Stimulated activated CD8-positive, alpha-beta memory T cell treated with anti-CD3 and anti-CD28 coated beads, Interleukin-4, amount 100 ng/mL, for 48 hours (primary cell): ENCODE results near the gene WIF1.
A peak's percentile ranks its signal among the peaks of the same experiment; 100 is the strongest.

ENCODE experiments used
- DNase-seq: peaks from one replicate; pipeline ENCODE4 v3.0.0-alpha.2; 2020

Gene WIF1, protein sequence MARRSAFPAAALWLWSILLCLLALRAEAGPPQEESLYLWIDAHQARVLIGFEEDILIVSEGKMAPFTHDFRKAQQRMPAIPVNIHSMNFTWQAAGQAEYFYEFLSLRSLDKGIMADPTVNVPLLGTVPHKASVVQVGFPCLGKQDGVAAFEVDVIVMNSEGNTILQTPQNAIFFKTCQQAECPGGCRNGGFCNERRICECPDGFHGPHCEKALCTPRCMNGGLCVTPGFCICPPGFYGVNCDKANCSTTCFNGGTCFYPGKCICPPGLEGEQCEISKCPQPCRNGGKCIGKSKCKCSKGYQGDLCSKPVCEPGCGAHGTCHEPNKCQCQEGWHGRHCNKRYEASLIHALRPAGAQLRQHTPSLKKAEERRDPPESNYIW

DNA sequence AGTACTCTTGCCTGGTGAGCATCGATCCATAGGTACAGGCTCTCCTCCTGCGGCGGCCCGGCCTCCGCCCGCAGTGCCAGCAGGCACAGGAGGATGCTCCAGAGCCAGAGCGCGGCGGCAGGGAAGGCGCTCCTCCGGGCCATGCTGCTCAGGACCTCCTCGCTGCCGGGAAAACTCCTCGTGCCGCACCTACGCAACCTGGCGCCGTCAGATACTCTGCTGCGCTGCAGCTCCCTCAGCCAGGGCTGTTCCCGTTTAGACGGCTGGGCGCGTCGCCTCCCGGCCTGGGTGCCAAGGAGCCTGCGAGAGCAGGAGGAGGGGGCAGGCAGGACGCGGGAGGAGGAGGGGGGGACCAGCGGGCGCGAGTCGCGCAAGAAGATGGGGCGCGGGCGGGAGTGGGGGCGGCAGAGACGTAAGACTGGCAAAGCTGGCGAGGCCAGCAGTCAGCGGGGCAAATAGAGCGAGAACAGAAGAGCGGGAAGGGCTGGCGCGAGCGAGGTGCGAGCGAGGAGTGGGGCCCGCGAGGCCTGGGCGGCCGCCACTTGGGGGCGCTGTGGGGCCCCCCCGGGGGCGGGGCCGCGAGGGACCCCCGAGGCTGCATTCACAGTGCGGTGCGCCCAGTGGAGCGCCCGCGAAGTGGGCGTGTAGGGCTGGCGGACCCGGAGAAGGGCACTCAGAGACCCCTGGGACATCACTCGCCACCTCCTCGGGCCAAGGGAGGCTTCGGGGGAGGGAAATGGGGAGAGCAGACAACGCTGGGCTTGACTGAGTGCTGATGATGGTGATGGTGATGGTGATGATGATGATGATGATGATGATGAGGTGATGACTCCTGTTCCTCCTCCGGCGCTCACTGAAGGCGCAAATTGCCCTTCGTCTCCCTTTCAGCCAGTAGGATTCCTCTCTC is at the start of gene WIF1:
Gene WIF1 (minus strand): TSS at position 257 of the 907 bp plus-strand sequence. CDS start 114 bp downstream, at position 143.
- DNase-seq = peak; percentile 51

DNA sequence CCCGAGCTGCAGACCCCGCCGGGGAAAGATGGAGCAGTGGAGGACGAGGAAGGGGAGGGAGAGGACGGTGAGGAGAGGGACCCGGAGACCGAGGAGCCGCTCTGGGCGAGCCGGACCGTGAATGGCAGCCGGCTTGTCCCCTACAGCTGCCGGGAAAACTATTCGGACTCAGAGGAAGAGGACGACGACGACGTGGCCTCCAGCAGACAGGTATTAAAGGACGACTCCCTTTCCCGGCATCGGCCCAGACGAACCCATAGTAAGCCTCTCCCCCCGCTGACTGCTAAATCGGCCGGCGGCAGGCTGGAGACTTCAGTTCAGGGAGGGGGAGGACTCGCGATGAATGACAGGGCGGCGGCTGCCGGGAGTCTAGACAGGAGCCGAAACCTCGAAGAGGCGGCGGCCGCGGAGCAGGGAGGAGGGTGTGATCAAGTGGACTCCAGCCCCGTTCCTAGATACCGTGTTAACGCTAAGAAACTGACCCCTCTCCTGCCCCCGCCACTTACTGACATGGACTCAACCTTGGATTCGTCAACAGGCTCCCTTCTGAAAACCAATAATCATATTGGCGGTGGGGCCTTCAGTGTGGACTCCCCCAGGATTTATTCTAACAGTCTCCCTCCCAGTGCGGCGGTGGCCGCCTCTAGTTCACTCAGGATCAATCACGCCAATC is 49.2 kb upstream of the WIF1 start:
- DNase-seq = peak; percentile 75

DNA sequence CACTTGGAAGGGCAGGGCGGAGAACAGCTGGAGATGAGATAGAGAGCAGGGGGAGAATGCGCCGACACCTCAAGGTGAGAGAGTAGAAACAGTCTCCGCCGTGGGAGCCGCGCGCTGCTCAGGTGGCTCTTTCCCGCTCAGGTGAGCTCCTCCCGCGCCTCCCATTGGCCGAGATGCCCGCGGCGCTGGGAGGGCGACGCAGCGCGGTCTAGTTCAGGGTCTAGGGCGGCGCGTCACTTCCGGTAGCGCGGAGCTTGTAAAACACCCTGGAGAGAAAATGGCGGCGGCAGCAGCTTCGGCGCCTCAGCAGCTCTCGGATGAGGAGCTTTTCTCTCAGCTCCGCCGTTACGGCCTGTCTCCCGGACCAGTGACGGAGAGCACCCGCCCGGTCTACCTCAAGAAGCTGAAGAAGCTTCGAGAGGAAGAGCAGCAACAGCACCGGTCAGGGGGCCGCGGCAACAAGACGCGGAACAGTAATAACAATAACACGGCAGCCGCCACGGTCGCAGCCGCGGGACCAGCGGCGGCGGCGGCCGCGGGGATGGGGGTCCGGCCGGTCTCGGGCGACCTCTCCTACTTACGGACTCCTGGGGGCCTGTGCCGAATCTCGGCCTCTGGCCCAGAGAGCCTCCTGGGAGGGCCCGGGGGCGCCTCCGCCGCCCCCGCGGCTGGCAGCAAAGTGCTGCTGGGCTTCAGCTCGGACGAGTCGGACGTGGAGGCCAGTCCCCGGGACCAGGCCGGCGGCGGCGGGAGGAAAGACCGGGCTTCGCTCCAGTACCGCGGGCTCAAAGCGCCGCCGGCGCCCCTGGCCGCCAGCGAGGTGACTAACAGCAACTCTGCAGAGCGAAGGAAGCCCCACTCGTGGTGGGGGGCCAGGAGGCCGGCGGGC is 48.5 kb upstream of the WIF1 start, which contains the start of gene LEMD3:
Gene LEMD3 (plus strand): TSS at position 264 of the 889 bp plus-strand sequence. CDS start 14 bp downstream, at position 278.
- peak; percentile 92 for DNase-seq

DNA sequence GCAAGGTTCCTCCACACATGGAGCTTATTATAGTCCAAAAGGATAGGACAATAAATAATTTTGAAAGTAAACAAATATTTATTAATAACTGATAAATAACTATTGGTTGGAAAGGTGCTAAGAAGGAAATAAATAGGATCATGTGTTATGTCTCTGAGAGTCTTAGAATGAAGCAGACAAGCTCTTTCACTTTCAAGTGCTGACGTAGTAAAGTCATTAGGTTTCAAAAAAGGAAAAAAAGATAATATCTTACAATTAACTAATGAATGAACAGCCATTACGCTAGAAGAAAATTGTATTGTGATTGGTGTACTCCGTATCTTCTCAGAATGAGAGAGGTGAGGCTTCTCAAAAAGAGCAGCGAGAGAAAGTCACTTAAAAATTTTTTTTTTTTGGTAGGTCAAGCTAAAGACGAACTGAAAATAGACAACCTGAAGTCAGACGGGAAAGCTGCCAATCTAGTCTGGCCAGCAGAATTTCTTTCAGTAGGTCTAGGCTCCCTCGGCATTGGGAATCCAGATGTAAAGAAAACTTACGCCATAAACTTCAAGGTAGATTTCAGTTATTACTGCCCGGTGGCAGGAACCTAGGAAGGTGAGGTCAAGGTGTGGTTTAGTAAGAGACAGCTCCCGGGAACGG is 47.7 kb upstream of the WIF1 start:
- no peak for DNase-seq

DNA sequence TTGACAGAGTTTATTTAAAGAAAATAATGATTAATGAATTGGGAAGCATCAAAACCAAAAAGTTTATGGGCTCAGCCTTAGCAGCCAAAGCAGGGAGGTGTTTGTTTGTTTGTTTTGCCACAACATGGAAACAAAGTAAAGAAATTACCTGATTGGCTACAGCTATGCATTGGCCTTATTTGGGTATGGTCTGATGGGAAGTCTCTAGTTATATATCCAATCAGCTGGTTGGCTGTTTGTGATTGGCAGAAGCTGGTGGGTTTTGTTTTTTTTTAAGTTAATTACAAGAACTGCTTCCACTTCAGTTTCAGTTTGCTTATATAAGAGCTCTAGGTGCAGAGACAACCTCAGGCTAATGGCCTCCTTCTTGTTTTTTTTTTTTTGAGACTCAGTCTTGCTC is 43.7 kb upstream of the WIF1 start:
- DNase-seq = no peak

DNA sequence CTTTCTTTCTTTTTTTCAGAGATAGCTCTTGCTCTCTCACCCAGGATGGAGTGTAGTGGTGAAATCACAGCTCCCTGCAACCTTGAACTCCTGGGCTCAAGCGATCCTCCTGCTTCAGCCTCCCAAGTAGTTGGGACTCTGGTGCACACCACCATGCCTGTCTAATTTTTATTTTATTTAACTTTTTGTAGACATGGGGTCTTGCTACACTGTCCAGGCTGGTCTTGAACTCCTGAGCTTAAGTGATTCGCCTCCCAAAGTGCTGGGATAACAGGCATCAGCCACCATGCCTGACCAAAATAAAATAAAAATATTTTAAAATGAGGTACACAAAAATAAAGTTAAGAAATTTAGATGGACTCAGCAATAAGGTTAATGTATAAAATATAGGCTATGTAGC is 43.1 kb upstream of the WIF1 start:
- DNase-seq = no peak

DNA sequence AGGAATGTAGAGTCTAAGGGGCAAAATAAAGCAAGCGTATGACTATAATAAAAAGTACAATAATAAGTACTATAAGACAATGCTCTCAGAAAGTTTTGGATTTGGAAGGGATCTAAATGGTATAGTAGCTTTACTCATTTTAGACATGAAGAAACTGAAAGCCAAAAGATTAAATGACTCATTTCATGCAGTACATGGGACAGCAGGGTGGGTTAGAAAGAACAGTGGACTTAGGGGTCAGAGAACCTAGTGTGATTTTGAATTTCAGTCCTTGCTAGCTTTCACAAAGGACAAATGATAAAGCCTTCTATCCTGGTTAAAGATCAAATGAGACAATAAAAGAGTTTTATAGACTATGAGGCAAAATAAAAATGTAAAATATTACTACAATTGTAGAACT is 41.5 kb upstream of the WIF1 start:
- DNase-seq = no peak

DNA sequence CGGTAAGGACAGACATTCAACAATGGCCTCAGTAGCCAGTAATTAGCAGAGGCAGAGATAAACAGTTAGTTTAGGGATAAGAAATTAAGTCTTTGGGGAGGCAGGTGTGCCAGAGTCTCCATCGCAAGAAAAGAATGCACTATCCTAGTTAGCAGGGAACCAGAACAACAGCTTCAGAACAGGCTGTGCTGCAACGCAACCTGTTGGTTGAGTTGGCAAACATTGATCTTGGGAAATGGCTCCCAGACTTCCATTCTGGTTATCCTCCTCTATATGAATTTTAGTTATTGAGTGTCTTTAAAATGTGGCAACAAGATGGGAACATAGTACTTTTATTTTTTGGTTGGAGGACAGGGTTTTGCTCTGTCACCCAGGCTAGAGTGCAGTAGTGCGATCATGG is 36.0 kb upstream of the WIF1 start:
- no peak for DNase-seq

DNA sequence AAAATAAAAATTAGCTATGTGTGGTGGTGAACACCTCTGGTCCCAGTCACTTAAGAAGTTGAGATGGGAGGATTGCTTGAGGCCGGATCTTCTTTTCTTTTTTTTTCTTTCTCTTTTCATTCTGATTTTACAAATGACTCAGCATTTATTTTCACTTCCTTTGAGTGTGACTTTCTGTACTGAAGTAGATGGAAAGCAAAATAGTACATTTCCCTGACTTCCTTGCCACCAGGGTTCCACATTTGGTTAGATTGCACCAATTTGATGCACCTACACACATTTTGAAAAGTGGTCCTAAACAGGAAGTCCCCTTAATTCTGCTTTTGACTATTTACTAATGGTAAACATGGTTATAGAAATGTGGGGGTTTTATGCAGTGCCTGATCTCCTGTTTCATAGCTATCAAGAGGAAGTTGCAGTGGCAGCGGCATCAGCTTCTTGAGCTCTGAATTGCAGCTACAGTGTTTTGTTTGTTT is 35.3 kb upstream of the WIF1 start:
- no peak for DNase-seq

DNA sequence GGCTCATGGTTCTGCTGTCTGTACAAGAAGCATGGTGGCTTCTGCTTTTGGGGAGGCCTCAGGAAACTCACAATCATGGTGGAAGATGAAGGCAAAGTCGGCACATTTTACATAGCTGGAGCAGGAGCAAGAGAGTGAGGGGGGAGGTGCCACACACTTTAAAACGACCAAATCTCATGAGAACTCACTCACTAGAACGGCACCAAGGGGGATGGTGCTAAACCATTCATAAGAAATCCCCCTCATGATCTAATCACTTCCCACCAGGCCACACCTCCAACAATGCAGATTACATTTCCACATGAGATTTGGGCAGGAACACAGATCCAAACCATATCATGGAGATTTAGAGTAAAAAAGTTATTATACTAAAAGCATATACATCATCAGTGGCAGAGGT is 34.7 kb upstream of the WIF1 start:
- DNase-seq = peak; percentile 28

DNA sequence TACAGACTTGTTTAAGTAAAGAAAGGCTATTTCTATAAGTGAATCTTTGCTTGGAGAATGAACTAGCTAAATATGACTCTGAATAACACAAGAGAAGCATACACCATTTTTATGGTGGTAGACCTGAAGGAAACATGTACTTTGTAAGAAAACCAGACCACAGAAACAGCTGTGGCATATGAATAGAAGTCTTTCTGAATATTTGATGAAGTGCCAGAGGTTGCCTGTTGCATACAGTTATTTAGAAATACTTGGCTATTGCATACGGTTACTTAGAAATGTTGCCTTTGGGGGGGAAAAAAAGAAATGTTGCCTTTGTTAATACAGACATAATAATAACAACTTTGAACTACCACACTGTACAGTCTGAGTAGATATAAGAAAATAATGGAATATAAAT is 31.5 kb upstream of the WIF1 start:
- DNase-seq = no peak

DNA sequence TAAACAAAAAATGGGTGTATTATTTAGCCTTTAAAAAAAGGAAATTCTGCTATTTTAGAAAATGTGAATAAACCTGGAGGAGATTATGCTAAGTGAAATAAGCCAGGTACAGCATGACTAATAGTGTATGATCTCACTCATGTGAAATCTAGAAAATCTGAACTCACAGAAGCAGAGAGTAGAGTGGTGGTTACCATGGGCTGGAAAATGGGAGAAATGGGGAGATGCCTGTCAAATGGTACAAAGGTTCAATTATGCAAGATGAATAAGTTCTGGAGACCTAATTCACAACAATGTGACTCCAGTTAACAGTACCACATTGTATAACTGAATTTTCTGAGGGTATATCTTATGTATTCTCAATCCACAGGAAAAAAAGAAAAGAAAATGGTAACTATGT is 30.9 kb upstream of the WIF1 start:
- DNase-seq = no peak

DNA sequence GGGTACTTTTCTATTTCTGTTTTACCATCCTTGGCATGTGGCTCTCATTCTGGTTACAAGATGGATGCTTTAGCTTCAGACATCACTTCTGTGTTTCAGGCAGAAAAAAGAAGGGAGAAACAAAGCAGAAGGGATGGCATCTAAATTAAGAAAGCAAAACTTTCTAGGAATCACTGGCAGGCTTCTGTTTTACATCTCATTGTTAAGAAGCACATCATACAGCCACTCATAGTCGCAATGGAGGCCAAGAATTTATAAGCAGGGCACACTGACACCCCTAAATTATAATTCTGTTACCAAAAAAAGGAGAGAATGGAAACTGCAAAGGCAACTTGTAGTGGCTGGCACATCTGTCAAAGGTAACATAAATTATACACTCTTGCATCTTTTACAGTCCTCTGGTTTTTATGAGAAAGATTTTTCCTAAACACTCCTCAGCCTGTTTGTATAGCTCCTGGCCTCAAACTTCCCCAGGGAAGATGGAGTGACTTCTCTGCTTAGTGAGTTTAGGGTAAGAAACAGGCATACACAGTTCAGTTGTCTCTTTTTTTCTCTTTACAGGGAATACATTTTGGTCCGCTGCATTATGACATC is 26.3 kb upstream of the WIF1 start:
- no peak for DNase-seq

DNA sequence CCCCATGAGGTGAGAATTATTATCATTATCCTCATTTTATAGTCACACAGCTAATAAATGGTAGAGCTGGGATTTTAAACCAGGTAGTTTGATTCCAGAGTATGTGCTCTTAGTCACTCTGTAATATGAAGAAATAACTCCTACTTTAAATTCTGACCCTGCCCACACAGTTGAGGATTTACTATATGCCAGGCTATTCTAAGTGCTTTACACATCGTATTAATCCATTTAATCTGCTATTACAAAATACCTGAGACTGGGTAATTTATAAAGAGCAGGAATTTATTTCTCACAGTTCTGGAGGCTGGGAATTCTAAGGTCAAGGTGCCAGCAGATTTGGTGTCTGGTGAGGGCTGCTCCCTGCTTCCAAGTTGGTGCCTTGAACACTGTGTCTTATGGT is 19.6 kb upstream of the WIF1 start:
- DNase-seq = no peak

DNA sequence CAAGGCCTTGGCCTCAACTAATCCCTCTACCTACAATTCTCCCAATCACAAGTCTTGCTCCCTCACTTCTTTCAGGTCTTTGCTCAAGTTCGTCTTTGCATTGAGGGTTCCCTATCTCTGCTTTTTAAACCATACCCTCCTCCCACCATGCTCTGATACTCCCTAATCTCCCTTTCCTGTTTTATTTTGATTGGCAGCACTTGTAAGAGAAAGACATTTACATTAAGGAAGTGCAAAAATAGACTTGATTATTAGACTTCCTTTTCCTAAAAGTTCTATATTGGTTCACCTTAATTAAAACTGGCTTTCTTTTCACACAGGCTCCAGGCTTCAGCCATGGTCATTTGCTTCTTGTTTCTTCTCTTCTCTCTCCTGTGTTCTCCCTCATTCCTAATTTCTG is 18.3 kb upstream of the WIF1 start:
- no peak for DNase-seq

DNA sequence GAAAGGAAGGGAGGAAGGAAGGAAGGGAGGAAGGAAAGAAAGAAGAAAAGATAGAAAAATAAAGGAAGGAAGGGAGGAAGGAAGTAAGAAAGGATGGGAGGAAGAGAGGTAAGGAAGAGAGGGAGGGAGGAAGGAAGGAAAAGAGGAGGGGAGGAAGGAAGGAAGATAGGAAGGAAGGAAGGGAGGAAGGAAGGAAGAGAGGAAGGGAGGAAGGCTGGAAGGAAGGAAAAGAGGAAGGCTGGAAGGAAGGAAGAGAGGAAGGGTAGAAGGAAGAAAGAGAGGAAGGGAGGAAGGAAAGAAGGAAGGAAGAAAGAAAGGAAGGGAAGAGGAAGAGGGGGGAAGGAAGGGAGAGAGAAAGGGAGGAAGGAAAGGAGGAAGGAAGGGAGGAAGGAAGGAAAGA is 12.8 kb upstream of the WIF1 start:
- DNase-seq = no peak

DNA sequence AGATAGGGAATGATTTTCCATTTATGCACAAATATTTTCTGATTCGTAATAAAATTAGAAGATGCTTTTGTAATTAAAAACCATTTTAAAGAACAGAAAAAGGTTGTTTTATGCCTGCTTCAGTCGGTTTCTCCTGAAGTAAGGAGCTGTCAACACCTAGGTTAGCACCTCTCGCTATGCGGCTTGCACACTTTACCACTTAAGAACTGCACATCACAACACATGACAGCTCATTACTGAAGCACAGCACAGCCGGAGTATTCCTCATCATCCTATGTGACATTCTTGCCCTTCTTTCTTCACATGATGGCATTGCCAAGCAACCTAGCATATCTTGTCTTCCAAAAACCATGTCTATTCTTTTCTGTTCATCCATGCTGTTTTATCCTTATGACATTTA is 5.4 kb upstream of the WIF1 start:
- no peak for DNase-seq

DNA sequence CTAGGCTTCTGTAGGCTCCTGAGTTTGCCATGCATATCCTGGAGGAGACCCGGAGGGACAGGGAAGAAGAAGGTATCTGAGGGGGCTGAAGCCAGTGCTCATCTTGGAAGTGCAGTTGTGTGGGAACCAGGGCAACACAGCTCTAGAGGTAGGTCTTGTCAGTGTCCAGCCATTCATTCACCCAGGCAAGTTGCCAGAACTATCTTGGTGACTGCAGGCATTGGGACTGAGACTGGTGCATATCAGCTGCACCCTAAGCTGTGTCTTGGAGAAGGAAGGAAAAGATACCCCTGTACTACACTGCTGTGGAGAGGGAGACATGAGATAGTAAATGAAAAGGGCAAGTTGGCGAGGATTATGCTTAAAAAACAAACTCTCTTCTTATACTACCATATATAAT is 4.9 kb upstream of the WIF1 start:
- no peak for DNase-seq

DNA sequence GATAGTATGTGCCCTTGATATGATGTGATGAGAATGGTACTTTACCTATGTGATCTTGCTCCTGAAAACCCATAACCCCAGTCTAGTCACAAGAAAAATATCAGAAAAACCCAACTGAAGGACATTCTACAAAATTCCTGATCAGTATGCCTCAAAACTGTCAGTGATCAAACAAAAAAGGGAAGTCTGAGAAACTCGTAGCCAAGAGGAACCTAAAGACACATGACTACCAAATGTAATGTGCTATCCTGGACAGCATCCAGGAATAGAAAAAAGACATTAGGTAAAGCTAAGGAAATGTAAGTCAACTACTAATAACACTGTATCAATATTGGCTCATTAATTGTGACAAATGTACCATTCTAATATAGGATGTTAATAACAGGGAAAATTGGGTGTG is 4.1 kb upstream of the WIF1 start:
- no peak for DNase-seq

DNA sequence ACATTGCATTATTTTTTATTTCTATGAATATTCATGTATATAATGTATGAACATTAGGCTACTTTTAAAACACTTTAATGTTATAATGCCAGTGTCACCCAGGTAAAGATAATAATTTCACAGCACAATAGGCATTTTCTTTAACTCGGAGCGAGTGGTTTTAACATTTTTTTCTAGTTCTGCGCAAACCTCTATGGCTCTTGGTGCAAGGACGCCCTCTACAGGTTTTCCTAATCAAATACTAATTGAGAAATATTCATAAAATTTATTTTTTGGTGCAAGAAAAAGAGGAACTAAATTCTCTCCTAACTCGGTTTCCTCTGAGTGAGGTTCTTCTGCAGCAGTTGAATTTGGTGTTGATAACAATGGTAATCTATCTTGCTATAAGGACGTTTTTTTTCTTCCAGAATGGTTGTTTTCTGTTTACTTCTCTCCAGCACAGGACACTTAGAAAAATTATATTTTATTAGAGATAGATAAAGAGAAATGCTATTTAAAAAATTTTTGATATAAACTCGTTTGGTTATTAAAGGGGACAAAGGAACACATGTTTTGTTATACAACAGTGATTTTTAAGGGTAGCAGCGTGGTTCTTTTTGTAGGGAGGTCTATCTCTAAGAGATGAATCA is 2.4 kb upstream of the WIF1 start:
- peak; percentile 33 for DNase-seq

DNA sequence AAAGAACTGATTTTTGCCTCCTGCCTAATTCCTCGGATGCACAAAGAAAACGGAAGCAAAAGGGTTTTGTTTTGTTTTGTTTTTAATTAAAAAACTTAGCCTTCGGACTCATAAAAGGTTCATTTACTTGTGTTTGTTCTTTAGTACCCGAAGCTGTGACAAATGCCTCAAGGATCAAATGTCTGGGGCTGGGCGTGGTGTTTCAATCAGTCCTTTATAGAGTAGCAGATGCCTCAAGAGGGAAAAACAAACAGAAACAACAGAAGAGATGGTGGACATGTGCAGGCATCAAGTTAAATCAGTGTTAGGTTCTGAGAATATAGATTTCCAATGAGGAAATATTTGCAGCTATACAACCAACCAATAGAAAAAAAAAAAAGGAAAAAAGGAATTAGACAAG is 1.6 kb upstream of the WIF1 start:
- DNase-seq = no peak
